NOMO-1 treated with dmso at 0.1 percent for 144 hours (cell line): ENCODE data around the gene OPCML.

ENCODE experiments used
- DNase-seq: peaks from one replicate; lab custom pipeline; 2025; ENCODE audit not compliant: unreplicated experiment; lab: John Stamatoyannopoulos, UW

The OPCML gene

GRCh38 chr11:133240908-133241655, 291.2 kb downstream of the OPCML start:
- DNase-seq, result no peak

DNA sequence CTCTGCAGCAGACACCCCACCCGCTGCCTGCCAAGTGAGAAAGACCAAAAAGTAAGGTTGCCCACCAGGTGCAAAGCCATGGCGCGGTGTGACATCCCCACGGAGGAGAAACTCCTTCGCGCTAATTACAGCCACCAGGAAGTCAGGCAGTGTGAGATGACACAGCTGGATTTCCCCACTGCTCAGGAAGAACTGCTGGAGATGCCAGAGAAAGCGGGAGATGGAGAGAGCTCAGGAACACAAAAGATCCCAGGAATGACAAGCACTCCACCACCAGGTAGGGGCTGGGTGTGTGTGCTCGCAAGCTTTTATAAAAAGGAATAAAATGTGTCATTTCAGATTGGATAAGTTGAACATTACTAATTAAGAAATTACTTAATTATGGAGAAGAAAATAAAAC, 292.7 kb downstream of the OPCML start:
- no peak for DNase-seq

- DNase-seq, result no peak
Observed at GRCh38 chr11:133238495-133238894, 293.8 kb downstream of the OPCML start.

GRCh38 chr11:133238027-133238426, 294.3 kb downstream of the OPCML start:
- no peak for DNase-seq

DNA sequence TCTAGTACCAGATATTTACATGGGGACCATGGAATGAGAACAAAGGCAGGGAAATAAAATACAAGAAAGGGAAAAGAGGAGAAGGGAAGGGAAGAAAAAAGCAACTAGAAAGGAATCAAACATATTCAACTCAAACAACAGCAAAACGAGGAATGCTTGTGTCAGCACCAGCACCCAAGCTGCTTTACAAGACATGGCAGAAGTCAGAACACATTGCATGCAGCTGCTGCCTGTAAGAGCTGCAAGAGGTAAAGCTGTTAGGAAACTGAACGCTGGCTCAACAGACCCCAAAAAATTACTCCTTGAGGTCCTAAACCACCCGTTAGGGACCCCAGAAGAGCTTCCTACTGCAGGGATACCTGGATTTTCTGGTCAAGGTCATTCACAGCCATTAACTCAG, 296.9 kb downstream of the OPCML start:
- no peak for DNase-seq

- no peak for DNase-seq
Observed at GRCh38 chr11:133234883-133235282, 297.4 kb downstream of the OPCML start.

GRCh38 chr11:133232665-133233064, 299.6 kb downstream of the OPCML start:
- no peak for DNase-seq

DNA sequence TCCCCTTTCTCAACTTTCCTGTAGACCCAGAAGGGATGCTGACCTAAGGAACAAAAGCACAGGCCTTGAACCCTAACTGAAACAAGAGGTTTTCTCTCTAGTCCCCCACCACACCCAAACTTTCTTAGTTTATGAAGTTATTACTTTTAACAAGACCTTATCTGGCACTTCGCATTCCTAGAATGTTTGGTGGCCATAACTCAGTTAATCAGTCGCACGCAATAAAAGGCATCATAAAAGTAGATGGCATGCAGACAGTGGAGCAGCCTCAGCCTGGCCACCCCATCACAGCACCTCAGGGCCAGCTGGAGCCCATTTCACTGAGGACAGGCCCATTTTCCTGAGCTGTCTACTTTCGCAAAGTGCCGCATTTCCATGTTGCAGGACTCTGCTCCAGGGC, 301.9 kb downstream of the OPCML start:
- DNase-seq, result no peak

GRCh38 chr11:133228471-133229329, 303.6 kb downstream of the OPCML start:
- no peak for DNase-seq

DNA sequence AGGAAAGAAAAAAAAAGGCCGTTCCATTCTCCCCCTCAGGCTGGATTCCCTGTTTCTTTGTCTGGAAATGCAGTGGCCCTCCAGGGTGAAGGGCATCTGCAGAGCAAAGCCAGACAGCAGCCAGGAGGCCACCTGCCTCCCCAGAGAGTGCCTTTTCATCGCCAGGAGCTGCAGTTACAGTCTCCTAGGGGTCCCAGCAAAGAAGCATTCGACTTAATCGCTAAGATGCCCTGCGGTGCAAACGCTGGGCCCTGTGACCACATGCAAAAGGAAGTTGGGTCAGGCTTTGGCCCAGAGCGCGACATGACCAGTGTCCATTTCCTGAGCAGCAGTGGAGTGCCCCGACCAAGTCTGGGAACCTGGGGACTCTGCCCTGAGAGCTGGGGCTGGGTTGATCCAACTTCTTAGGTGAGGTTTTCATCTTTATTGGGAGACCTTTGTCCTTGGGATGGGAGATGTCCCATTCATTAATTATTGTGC, 304.6 kb downstream of the OPCML start:
- no peak for DNase-seq

- DNase-seq, result no peak
Observed at GRCh38 chr11:133224271-133224670, 308.0 kb downstream of the OPCML start.

- no peak for DNase-seq
Observed at GRCh38 chr11:133222425-133223330, 309.6 kb downstream of the OPCML start.

DNA sequence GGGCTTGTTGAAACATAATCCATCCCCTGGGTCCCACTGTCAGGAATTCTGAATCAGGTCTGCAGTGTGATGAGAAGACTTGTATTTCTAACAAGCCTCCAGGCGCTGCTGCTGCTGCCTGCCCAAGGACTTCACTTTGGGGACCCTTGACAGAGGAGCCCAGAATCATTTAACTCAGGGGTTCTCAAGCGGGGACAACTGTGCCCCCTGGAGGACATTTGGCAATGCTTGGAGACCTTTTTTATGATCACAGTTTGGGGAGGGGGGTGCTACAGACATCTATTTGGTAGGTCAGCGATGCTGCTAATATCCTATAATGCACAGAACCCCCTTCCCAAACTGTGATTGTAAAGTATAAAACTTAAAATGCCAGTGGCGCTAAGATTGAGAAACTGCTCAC, 312.8 kb downstream of the OPCML start:
- DNase-seq, result no peak

DNA sequence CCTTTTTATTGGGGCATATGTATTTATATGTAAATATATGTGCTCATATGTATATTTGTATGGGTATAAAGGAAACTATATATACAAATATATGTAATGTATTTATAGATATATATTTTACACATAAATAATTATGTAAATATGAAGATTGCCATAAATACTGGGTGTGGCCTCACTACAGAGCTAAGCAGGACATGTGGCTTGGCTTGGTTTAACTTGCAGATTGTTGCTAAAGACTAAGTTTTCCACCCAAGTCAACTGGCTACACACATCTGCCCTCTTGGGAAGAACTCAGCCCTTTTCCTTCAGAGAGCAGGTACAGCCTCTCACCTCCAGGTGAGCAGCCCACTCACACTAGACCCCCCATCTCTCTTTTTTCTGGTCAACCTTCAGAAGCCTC, 315.5 kb downstream of the OPCML start:
- DNase-seq, result no peak

GRCh38 chr11:133215596-133216230, 316.6 kb downstream of the OPCML start:
- DNase-seq, result no peak

DNA sequence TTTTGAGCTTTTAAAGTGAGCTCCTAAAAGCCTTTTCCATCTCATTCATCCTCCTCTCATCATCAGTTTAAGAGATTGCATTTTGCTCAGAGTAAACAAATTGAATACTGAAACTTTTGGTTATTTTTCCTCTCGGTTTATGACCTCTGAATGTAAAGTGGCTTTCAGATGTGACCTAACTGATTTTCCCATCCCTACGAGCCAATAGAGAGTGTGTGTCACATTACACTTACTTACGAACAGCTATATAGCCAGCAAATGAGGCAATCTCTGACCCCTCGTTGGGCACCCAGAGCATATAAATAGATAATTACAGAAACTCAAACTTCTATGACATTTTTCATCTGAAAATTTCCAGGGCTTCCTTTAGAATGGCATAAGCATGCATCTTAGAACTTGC, 317.7 kb downstream of the OPCML start:
- no peak for DNase-seq

GRCh38 chr11:133212201-133212600, 320.1 kb downstream of the OPCML start:
- DNase-seq, result no peak

GRCh38 chr11:133207995-133208394, 324.3 kb downstream of the OPCML start:
- no peak for DNase-seq

DNA sequence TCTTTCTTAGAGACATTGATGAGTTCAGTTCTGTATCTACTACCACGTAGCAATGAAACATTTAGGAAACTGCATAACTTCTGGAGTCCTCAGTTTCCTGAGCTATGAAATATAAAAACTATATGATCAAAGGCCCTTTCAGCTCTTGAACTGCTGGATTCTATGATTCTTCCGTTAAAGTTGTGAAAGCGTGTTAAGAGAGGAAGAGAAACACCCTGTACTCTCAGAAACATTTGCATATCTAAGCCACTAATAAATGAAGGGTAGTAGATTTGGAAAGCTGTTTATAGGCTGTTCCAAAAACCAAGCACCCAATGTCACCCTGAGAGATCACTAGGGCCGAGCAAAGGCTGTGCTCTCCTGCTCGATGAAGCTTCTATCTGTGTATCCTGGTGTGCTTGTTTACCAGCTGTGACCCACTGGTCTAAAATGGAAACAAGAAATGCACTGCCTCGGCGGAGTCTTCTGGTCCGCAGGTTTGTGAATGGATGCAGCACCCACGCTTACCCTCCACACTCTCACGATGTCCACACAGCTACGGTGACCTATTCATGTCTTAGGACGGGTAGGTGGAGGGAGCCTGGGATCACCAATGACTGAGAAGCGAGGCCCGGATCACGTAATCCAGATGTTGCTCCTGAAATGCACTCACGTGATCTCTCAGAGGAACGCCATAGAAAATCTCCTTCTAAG, 325.8 kb downstream of the OPCML start:
- DNase-seq, result no peak

GRCh38 chr11:133204158-133204557, 328.1 kb downstream of the OPCML start:
- no peak for DNase-seq
